ENCODE data around the gene CELA3B. TPM values are rescaled to one million over a fixed set of nuclear protein-coding genes. Genes with fewer than 3 reads are reported as not detected.

Gene CELA3B
- total and polyA plus RNA-seq, 2 of the 13 experiments (the other 11 are each of a cell fraction or from before 2014, with no cell fraction given) = 0.34 TPM; not detected in 1

- TF ChIP-seq ZGPAT (CRISPR knock-in tag; IDR thresholded peaks at IDR 0.05) (no peak), ZNF670 (CRISPR knock-in tag; IDR thresholded peaks at IDR 0.05; ENCODE audit: borderline replicate concordance) (no peak), ZFY (CRISPR knock-in tag; IDR thresholded peaks at IDR 0.05) (no peak), CEBPB (IDR thresholded peaks at IDR 0.05; ENCODE audit: borderline replicate concordance, low read depth, low read length) (peak; percentile 26; the same call in 1 of the 2 replicates), ZNF34 (CRISPR knock-in tag; IDR thresholded peaks at IDR 0.05; ENCODE audit: borderline replicate concordance) (no peak), BORCS8-MEF2B (CRISPR knock-in tag; IDR thresholded peaks at IDR 0.05) (no peak), ZNF101 (CRISPR knock-in tag; IDR thresholded peaks at IDR 0.05; ENCODE audit: borderline replicate concordance, low read depth) (0 out of 2 replicates have a peak, but pooled peaks have one; percentile 31), ZNF230 (CRISPR knock-in tag; IDR thresholded peaks at IDR 0.05) (peak; percentile 58), ZNF276 (CRISPR knock-in tag; IDR thresholded peaks at IDR 0.05; ENCODE audit: low read depth) (no peak), ZNF329 (CRISPR knock-in tag; IDR thresholded peaks at IDR 0.05; ENCODE audit: low read depth) (no peak), TCF12 (IDR thresholded peaks at IDR 0.05) (no peak), TCF12 (CRISPR knock-in tag; IDR thresholded peaks at IDR 0.05) (no peak), ZNF460 (CRISPR knock-in tag; IDR thresholded peaks at IDR 0.05; ENCODE audit: borderline replicate concordance) (0 out of 2 replicates have a peak, but pooled peaks have one; percentile 8), SMARCE1 (IDR thresholded peaks at IDR 0.05; ENCODE audit: borderline replicate concordance) (no peak), RXRB (CRISPR knock-in tag; IDR thresholded peaks at IDR 0.05; ENCODE audit: borderline replicate concordance) (no peak), YEATS4 (CRISPR knock-in tag; IDR thresholded peaks at IDR 0.05; ENCODE audit: borderline replicate concordance) (no peak), CBX1 (IDR thresholded peaks at IDR 0.05; ENCODE audit: low read depth) (peak; percentile 32), ZNF615 (CRISPR knock-in tag; IDR thresholded peaks at IDR 0.05; ENCODE audit: borderline replicate concordance) (no peak), ZNF512 (CRISPR knock-in tag; IDR thresholded peaks at IDR 0.05) (no peak), ZNF281 (CRISPR knock-in tag; IDR thresholded peaks at IDR 0.05; ENCODE audit: borderline replicate concordance) (no peak), TCF7 (IDR thresholded peaks at IDR 0.05; ENCODE audit: low read depth) (no peak; the same call in 1 of the 2 replicates), ZNF124 (CRISPR knock-in tag; IDR thresholded peaks at IDR 0.05) (no peak)
Measured at GRCh38 chr1:22024485-22025367, 47.9 kb downstream of the CELA3B start (continued).

Data from HepG2 (cell line).